Common myeloid progenitor, CD34-positive (primary cell): ENCODE results near the gene IL23R.
A peak's percentile ranks its signal among the peaks of the same experiment; 100 is the strongest.
"Not testable (repeated sequence)": the region's sequence is repeated elsewhere in the genome, so short reads cannot be mapped to it uniquely, and the experiment has no call there.

Experiments used
- CTCF ChIA-PET: fragments of 350-600 bp; sonication (Branson Sonifier 250); formaldehyde crosslinking; loops from one replicate; lab custom pipeline; 2021; ENCODE audit warnings: antibody characterized with exemption; lab: Charles Lee
- POLR2A ChIA-PET: fragments of 350-600 bp; sonication (Branson Sonifier 250); formaldehyde crosslinking; loops from one replicate; lab custom pipeline; 2021; ENCODE audit warnings: antibody characterized with exemption; lab: Charles Lee
- DNase-seq, 3 donors: peaks; one replicate each; pipeline versions ENCODE4 v3.0.0 to v3.0.0-alpha.2; 2013
- H3K27ac ChIP-seq, 2 experiments: 1 replicate in 1 of 2; 2 replicates in 1 of 2; pipeline ENCODE4 v1.7.0; 2013; ENCODE audit warnings: inconsistent platforms in 2 of 2, low read length in 2 of 2, mild to moderate bottlenecking in 2 of 2, low read depth in 1 of 2, moderate library complexity in 1 of 2; ENCODE audit not compliant: severe bottlenecking in 2 of 2, insufficient read depth in 1 of 2, poor library complexity in 1 of 2
- H3K27me3 ChIP-seq, 5 experiments: replicated peaks in 2 of 5; 1 replicate in 3 of 5; 2 replicates in 2 of 5; pipeline versions ENCODE4 v1.6.1 to v1.7.0; 2013; ENCODE audit warnings: low read length in 4 of 5, mild to moderate bottlenecking in 2 of 5, moderate library complexity in 2 of 5, inconsistent platforms in 1 of 5; ENCODE audit not compliant: insufficient read depth in 5 of 5, control insufficient read depth in 4 of 5
- H3K36me3 ChIP-seq, 4 experiments: 1 replicate in 2 of 4; 2 replicates in 2 of 4; pipeline versions ENCODE4 v1.6.1 to v1.7.0; 2013; ENCODE audit warnings: low read length in 3 of 4, control low read depth in 1 of 4, mild to moderate bottlenecking in 1 of 4; ENCODE audit not compliant: control insufficient read depth in 4 of 4, insufficient read depth in 4 of 4
- H3K4me1 ChIP-seq, 4 experiments: 1 replicate in 3 of 4; 2 replicates in 1 of 4; pipeline versions ENCODE4 v1.6.1 to v1.7.1; 2013; ENCODE audit warnings: low read length in 3 of 4, mild to moderate bottlenecking in 3 of 4, control low read depth in 1 of 4, inconsistent platforms in 1 of 4, moderate library complexity in 1 of 4; ENCODE audit not compliant: control insufficient read depth in 4 of 4, insufficient read depth in 4 of 4; ENCODE audit errors: control extremely low read depth in 1 of 4
- H3K4me3 ChIP-seq, 7 experiments: 1 replicate in 4 of 7; 2 replicates in 3 of 7; pipeline versions ENCODE4 v1.5.1 to v1.7.0; 2013; ENCODE audit warnings: mild to moderate bottlenecking in 7 of 7, low read length in 6 of 7, moderate library complexity in 6 of 7, inconsistent platforms in 2 of 7, low read depth in 2 of 7, control low read depth in 1 of 7; ENCODE audit not compliant: insufficient read depth in 4 of 7, control insufficient read depth in 1 of 7; ENCODE audit errors: extremely low read depth in 1 of 7
- H3K9me3 ChIP-seq, 5 experiments: 1 replicate in 4 of 5; 2 replicates in 1 of 5; pipeline versions ENCODE4 v1.6.1 to v1.7.1; 2013; ENCODE audit warnings: low read length in 4 of 5, mild to moderate bottlenecking in 2 of 5, inconsistent platforms in 1 of 5, low read depth in 1 of 5, moderate library complexity in 1 of 5; ENCODE audit not compliant: control insufficient read depth in 4 of 5, insufficient read depth in 2 of 5; ENCODE audit errors: control extremely low read depth in 1 of 5
- WGBS: methylation state at CpG from one replicate; pipeline ENCODE4 v1.1.5; 2013; ENCODE audit not compliant: insufficient coverage; 5-methylcytosine and 5-hydroxymethylcytosine counted together

The IL23R gene

DNA sequence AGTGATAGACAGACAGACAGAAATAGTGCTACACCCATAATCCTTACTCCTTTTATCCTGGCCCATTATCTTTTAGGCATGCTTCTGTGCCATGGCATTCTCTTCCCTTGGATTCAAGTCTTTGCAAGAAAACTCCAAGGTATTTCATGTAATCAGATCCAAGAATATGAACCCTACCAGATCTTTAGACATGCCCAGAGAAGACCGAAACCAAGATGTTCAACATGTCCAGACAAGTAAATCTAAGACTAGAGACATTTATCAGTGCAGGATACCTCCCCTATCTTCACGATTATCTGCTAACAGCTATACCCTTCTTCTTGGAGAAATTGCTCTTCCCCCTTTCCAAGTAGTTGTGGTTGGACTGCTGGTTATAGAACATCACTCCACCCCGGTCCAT lies 19.7 kb upstream of the IL23R start:
- H3K9me3 ChIP-seq, result no peaks in the 10 kb centered on the region
- no peaks in the 10 kb centered on the region for H3K36me3 ChIP-seq
- DNase-seq, result no peak
- peaks cover 0 to 7% (median 4%) of the 10 kb centered on the region in 4 experiments for H3K4me1 ChIP-seq
- ChIA-PET CTCF (interaction anchor here (1.1 to 3.9 kb wide), 4 partner anchors 66 to 382 kb away, joined by 3 to 40 read pairs (median 21); no protein-coding TSS in a partner anchor), POLR2A (no interaction called here)
- no peak overlapping the region for H3K4me3 ChIP-seq
- H3K27me3 ChIP-seq, result peaks cover 0 to 3% (median 0%) of the 10 kb centered on the region in 5 experiments
- 86% methylated on average over 1 of the region's 3 CpGs for WGBS
- no peak overlapping the region for H3K27ac ChIP-seq

DNA sequence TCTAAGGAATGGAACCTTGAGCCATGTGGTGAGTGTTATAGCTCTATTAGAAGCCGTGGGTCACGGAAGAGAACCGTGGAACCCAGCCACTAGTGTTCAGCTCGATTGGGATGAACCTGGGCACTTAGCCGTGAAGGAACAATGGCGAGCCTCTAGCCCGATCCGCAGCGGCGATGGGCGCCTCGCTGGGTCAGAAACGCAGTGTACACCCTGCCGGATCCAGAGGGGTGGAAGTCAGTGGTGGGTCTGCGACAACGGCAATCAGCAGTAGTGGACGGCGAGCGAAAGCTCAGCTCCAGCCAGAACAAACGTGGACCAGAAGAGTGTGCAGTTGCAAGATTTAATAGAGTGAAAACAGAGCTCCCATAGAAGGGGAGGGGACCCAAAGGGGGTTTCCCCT lies 18.3 kb upstream of the IL23R start:
- H3K9me3 ChIP-seq, H3K4me1 ChIP-seq, H3K27ac ChIP-seq, DNase-seq, H3K4me3 ChIP-seq, H3K36me3 ChIP-seq: not testable (repeated sequence)
- CTCF ChIA-PET, result interaction anchor here (1.1 to 4.0 kb wide), 18 partner anchors 10 to 410 kb away, joined by 3 to 54 read pairs (median 6); partner anchors contain the start of genes C1orf141 and SLC35D1
- H3K27me3 ChIP-seq, result peaks cover 0 to 10% (median 0%) of the 10 kb centered on the region in 5 experiments
- WGBS, result 89% methylated on average over 20 of the region's 20 CpGs
- POLR2A ChIA-PET, result interaction anchor here (0.6 to 1.2 kb wide), 2 partner anchors 221 to 383 kb away, joined by 3 read pairs; no protein-coding TSS in a partner anchor

DNA sequence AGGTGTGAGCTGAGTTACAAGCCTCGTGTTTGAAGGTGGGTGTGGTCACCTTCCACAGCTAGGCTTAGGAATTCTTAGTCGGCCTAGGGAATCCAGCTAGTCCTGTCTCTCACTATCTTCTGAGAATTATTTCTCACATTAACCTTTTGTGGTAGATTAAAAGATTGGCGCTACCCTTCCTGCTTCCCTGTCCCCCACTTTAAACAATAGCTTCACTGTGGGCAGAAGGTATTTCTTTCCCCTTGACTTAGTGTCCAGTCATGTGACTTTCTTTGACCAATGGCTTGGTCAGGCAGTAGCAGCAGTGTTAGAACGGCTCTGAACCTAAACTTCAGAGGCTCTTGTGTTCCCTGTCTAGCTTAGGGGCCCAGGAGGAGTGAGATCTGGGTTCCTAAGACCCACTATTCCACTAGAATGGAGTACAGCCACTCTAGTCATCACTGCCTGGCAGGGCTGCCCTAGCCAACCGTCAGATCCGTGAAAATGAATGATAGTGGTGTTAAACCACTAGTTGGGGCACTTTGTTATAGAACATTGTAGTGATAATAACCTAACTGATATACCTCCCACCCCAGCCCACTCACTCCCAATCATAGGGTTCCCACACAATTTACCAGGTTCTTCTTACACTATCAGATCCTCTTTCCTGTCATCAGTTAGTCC lies 17.6 kb upstream of the IL23R start:
- Histone ChIP-seq H3K36me3 (no peaks in the 10 kb centered on the region), H3K27me3 (peaks cover 0 to 10% (median 0%) of the 10 kb centered on the region in 5 experiments), H3K27ac (no peak overlapping the region), H3K4me3 (no peak overlapping the region), H3K9me3 (no peaks in the 10 kb centered on the region), H3K4me1 (peaks cover 0 to 7% (median 4%) of the 10 kb centered on the region in 4 experiments)
- DNase-seq, result no peak
- ChIA-PET POLR2A (interaction anchor here (0.6 to 1.2 kb wide), 2 partner anchors 243 to 384 kb away, joined by 3 to 5 read pairs; no protein-coding TSS in a partner anchor), CTCF (interaction anchor here (0.8 to 4.0 kb wide), 26 partner anchors 10 to 698 kb away, joined by 3 to 54 read pairs (median 5); partner anchors contain the start of genes C1orf141 and SLC35D1)
- 73% methylated on average over 3 of the region's 6 CpGs for WGBS

DNA sequence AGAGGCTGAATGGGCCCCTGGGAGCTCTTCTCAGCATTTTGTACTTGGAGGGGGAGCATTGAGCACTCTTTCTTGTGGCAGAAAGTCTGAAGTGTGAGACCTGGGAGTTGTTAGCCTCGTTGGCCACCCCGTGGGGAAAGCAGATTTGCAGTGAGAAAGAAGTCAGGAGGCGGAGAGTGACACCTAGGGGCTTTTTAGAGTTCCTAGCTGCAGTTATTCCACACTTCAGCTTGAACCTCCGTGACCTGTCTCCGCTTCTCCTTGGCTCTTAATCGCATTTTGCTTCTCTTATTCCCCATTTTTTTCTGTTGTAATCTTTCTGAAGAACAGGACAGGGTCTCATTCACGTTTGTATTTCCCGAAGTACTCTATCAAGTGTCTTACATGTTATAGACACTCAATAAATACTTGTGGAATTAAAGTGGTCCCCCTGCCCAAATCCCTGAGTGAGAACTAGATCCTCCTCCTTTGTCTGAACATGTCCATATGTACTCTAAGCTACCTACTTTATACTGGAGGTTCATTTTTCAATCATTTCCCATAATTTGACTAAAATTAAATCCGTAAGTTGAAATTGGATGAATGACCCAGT lies 17.0 kb upstream of the IL23R start:
- peak; percentile 82 to 92 (median 91) for DNase-seq
- peaks cover 0 to 7% (median 4%) of the 10 kb centered on the region in 4 experiments for H3K4me1 ChIP-seq
- H3K27ac ChIP-seq, result no peak overlapping the region
- H3K27me3 ChIP-seq, result peaks cover 0 to 10% (median 0%) of the 10 kb centered on the region in 5 experiments
- ChIA-PET CTCF (interaction anchor here (0.8 to 4.0 kb wide), 30 partner anchors 8 to 897 kb away, joined by 3 to 54 read pairs (median 5); partner anchors contain the start of genes C1orf141 and SLC35D1), POLR2A (interaction anchor here (0.6 to 1.2 kb wide), 2 partner anchors 243 to 384 kb away, joined by 3 to 5 read pairs; no protein-coding TSS in a partner anchor)
- no peak overlapping the region for H3K4me3 ChIP-seq
- no peaks in the 10 kb centered on the region for H3K36me3 ChIP-seq
- no peaks in the 10 kb centered on the region for H3K9me3 ChIP-seq
- 25% methylated on average over 6 of the region's 9 CpGs for WGBS

DNA sequence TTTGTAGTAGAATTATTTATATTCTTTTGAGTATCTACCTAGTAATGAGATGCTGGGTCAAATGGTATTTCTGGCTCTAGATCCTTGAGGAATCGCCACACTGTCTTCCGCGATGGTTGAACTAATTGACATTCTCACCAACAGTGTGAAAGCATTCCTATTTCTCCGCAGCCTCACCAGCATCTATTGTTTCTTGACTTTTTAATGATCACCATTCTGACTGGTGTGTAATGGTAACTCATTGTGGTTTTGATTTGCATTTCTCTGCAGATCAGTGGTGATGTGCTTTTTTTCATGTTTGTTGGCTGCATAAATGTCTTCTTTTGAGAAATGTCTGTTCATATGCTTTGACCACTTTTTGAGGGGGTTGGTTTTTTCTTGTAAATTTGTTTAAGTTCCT lies 15.3 kb upstream of the IL23R start:
- CTCF ChIA-PET, result interaction anchor here (0.6 to 4.0 kb wide), 3 partner anchors 50 to 458 kb away, joined by 3 to 54 read pairs (median 4); no protein-coding TSS in a partner anchor
- WGBS, result no CpG with 5 or more reads among the region's 4 CpGs
- Histone ChIP-seq H3K4me1 (peaks cover 0 to 7% (median 4%) of the 10 kb centered on the region in 4 experiments), H3K36me3 (no peaks in the 10 kb centered on the region), H3K27ac (no peak overlapping the region), H3K27me3 (peaks cover 0 to 12% (median 2%) of the 10 kb centered on the region in 5 experiments), H3K4me3 (no peak overlapping the region), H3K9me3 (peaks cover 0 to 2% (median 0%) of the 10 kb centered on the region in 5 experiments)
- POLR2A ChIA-PET, result no interaction called here
- DNase-seq, result no peak

DNA sequence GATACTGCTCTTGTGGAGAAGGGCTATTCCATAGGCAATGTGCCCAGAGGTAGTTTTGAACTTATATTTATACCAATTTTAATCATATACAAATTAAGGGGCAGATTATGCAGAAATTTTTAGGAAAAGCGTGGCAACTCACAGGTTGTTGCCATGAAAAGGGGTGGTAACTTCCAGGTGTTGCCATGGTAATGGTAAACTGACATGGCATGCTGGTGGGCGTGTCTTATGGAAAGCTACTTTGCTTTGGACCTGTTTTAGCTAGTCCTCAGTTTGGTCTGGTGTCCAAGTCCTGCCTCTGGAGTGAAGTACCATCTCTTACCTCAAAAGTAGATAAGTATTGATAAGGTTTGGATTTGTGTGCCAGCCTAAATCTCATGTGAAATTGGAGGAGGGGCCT lies 7.9 kb upstream of the IL23R start:
- Histone ChIP-seq H3K36me3 (no peaks in the 10 kb centered on the region), H3K9me3 (peaks cover 0 to 2% (median 0%) of the 10 kb centered on the region in 5 experiments), H3K27ac (no peak overlapping the region), H3K4me3 (no peak overlapping the region), H3K27me3 (peaks cover 0 to 13% (median 4%) of the 10 kb centered on the region in 5 experiments), H3K4me1 (no peaks in the 10 kb centered on the region)
- 50% methylated on average over 2 of the region's 2 CpGs for whole genome bisulfite sequencing
- CTCF ChIA-PET, result no interaction called here
- POLR2A ChIA-PET, result no interaction called here
- DNase-seq, result no peak
